Endothelial cell of umbilical vein (primary cell): ENCODE results near the gene CINP. TPM values are rescaled to one million over a fixed set of nuclear protein-coding genes. Genes with fewer than 3 reads are reported as not detected.

Source experiments
- BruUV-seq: library from RNA; stranded (reverse); fragments of 400-500 nt; replicated peaks from 2 replicates; lab custom pipeline; 2021; lab: Mats Ljungman, UMichigan
- CTCF ChIA-PET: fragments of 300-600, 350-600 bp; sonication (Branson Sonifier 250); formaldehyde crosslinking; loops from one replicate; lab custom pipeline; 2021; ENCODE audit warnings: antibody characterized with exemption, inconsistent platforms; lab: Charles Lee
- POLR2A ChIA-PET: fragments of 300-600, 350-600 bp; sonication (Branson Sonifier 250); formaldehyde crosslinking; loops from one replicate; lab custom pipeline; 2021; ENCODE audit warnings: antibody characterized with exemption, inconsistent platforms; lab: Charles Lee
- DNase-seq: peaks from one replicate; pipeline ENCODE4 v3.0.0-alpha.2; 2011; ENCODE audit warnings: low read depth, low spot score
- FAIRE-seq: peaks from 2 replicates; lab custom pipeline; 2011; peaks lifted over from hg19 to GRCh38; lab: Jason Lieb, UNC
- H2AFZ ChIP-seq: 2 replicates; pipeline ENCODE4 v1.6.0; 2012; ENCODE audit warnings: low read depth, low read length, control low read depth, inconsistent platforms
- H3K27ac ChIP-seq: 2 replicates; pipeline ENCODE4 v1.5.1; 2011; ENCODE audit warnings: low read depth, mild to moderate bottlenecking, control low read depth, low read length, moderate library complexity; ENCODE audit not compliant: insufficient read depth
- H3K27me3 ChIP-seq, 2 experiments: 2 replicates each; pipeline versions ENCODE4 v1.6.0 to v1.6.1; 2011; ENCODE audit warnings: low read length in 2 of 2, mixed read lengths in 1 of 2; ENCODE audit not compliant: control insufficient read depth in 2 of 2, insufficient read depth in 2 of 2
- H3K36me3 ChIP-seq, 2 experiments: 2 replicates in 1 of 2; 3 replicates in 1 of 2; pipeline ENCODE4 v1.5.1; 2011; ENCODE audit warnings: low read length in 2 of 2, mild to moderate bottlenecking in 1 of 2, moderate library complexity in 1 of 2; ENCODE audit not compliant: control insufficient read depth in 2 of 2, insufficient read depth in 2 of 2; ENCODE audit errors: extremely low read depth in 1 of 2
- H3K4me1 ChIP-seq: 3 replicates; pipeline ENCODE4 v1.5.1; 2011; ENCODE audit warnings: mild to moderate bottlenecking, low read length; ENCODE audit not compliant: control insufficient read depth, insufficient read depth; ENCODE audit errors: extremely low read depth
- H3K4me2 ChIP-seq: 2 replicates; pipeline ENCODE4 v1.6.1; 2011; ENCODE audit warnings: low read length, control low read depth, mixed read lengths; ENCODE audit not compliant: insufficient read depth
- H3K4me3 ChIP-seq, 3 experiments: fragments of 200-600 bp in 1 of 3; sonication (generic), shearing (Covaris generic) in 1 of 3; replicated peaks in 1 of 3; 2 replicates each; pipeline ENCODE4 v1.5.1; 2011 to 2016; ENCODE audit warnings: control low read depth in 3 of 3, low read length in 3 of 3, mild to moderate bottlenecking in 2 of 3, inconsistent platforms in 1 of 3, low read depth in 1 of 3, moderate library complexity in 1 of 3; ENCODE audit not compliant: insufficient read depth in 1 of 3
- H3K79me2 ChIP-seq: 2 replicates; pipeline ENCODE4 v1.6.0; 2012; ENCODE audit warnings: low read length, inconsistent platforms; ENCODE audit not compliant: control insufficient read depth, insufficient read depth
- H3K9ac ChIP-seq: replicated peaks from 2 replicates; pipeline ENCODE3; 2011; ENCODE audit warnings: low read length, control low read depth; ENCODE audit not compliant: insufficient read depth; ENCODE audit errors: extremely low read depth
- H3K9me1 ChIP-seq: replicated peaks from 3 replicates; pipeline ENCODE4 v1.6.0; 2011; ENCODE audit warnings: mild to moderate bottlenecking, low read length; ENCODE audit not compliant: control insufficient read depth, insufficient read depth; ENCODE audit errors: extremely low read depth
- H3K9me3 ChIP-seq: replicated peaks from 2 replicates; pipeline ENCODE4 v1.5.1; 2012; ENCODE audit warnings: low read length, inconsistent platforms; ENCODE audit not compliant: control insufficient read depth, insufficient read depth
- H4K20me1 ChIP-seq: replicated peaks from 2 replicates; pipeline ENCODE3; 2011; ENCODE audit warnings: mild to moderate bottlenecking, low read length; ENCODE audit not compliant: control insufficient read depth, insufficient read depth; ENCODE audit errors: extremely low read depth
- CTCF ChIP-seq, 2 donors: IDR thresholded peaks; 1 replicate in 1 of 2; 2 replicates in 1 of 2; pipeline ENCODE4 v1.5.1; 2011; ENCODE audit warnings: low read length in 2 of 2, mild to moderate bottlenecking in 2 of 2, moderate library complexity in 2 of 2, control low read depth in 1 of 2, inconsistent platforms in 1 of 2, low read depth in 1 of 2; ENCODE audit not compliant: insufficient read depth in 1 of 2; ENCODE audit errors: extremely low read depth in 1 of 2
- EZH2 ChIP-seq: IDR thresholded peaks from 2 replicates; pipeline ENCODE4 v1.6.1; 2012; ENCODE audit warnings: borderline replicate concordance, low read depth, mild to moderate bottlenecking, moderate library complexity, low read length, inconsistent platforms; ENCODE audit not compliant: severe bottlenecking
- FOS ChIP-seq: IDR thresholded peaks from 2 replicates; pipeline ENCODE4 v1.6.1; 2011; ENCODE audit warnings: mild to moderate bottlenecking, low read length, moderate library complexity, borderline replicate concordance; ENCODE audit not compliant: insufficient read depth
- GATA2 ChIP-seq: IDR thresholded peaks from 2 replicates; pipeline ENCODE4 v1.7.0; 2011; ENCODE audit warnings: low read depth, mild to moderate bottlenecking, moderate library complexity, mixed read lengths, low read length; ENCODE audit not compliant: insufficient read length, insufficient read depth
- JUN ChIP-seq: IDR thresholded peaks from 2 replicates; pipeline ENCODE4 v1.6.1; 2011; ENCODE audit warnings: borderline replicate concordance, low read depth; ENCODE audit not compliant: insufficient read length, insufficient read depth
- MAX ChIP-seq: IDR thresholded peaks from 2 replicates; pipeline ENCODE4 v1.6.1; 2011; ENCODE audit not compliant: insufficient read depth, insufficient read length
- MYC ChIP-seq: IDR thresholded peaks from one replicate; pipeline ENCODE4 v1.6.1; 2011; ENCODE audit warnings: mild to moderate bottlenecking, low read depth, low read length
- POLR2A ChIP-seq: IDR thresholded peaks from 2 replicates; pipeline ENCODE4 v1.6.1; 2012; ENCODE audit warnings: low read depth, mild to moderate bottlenecking, control low read depth, low read length
- POLR2AphosphoS5 ChIP-seq: IDR thresholded peaks from 2 replicates; pipeline ENCODE4 v1.6.1; 2012; ENCODE audit warnings: low read depth, mild to moderate bottlenecking, control low read depth, low read length, moderate library complexity; ENCODE audit not compliant: insufficient read depth
- dilution Hi-C: fragments of 300-500 bp; cut with MboI; formaldehyde crosslinking; loops from one replicate; pipeline ENCODE4 v1.15.0; 2019; ENCODE audit warnings: low sequenced_read_pairs; ENCODE audit not compliant: extremely low pct_ligation_motif_present
- intact Hi-C: fragments of 100-400 bp; cut with micrococcal nuclease; formaldehyde crosslinking; loops from one replicate; pipeline ENCODE4 v1.10.0; 2022
- polyA plus RNA-seq, 4 experiments: library from polyadenylated mRNA; depleted of rRNA in 3 of 4; stranded (reverse) in 3 of 4; unstranded in 1 of 4; fragments of >200 nt; gene quantifications; 2 replicates each; pipeline versions ENCODE4 v1.2.1 to v1.2.3, GENCODE V29; 2011 to 2012; ENCODE audit warnings: missing spikeins in 1 of 4
- total RNA-seq: library from RNA; stranded (reverse); gene quantifications from 2 replicates; pipeline ENCODE4 v1.2.3, GENCODE V29; 2021

The CINP gene
- total and polyA plus RNA-seq, 2 donors (not counting 3 experiments of a cell fraction or from before 2014, with no cell fraction given): 44.0 to 79.1 TPM

- dilution Hi-C loops (no loop called here), intact Hi-C loops (loop anchor here (10.0 kb wide), 1 partner anchor 141 kb away; the partner anchor contains the start of gene ANKRD9)
- Histone ChIP-seq H3K9me1 (no peaks in the 10 kb centered on the region), H4K20me1 (no peaks in the 10 kb centered on the region), H3K36me3 (no peaks in the 10 kb centered on the region), H3K79me2 (peaks cover 18% of the 10 kb centered on the region), H2AFZ (peak overlapping the region; percentile 59), H3K27me3 (no peaks in the 10 kb centered on the region), H3K27ac (peak overlapping the region; percentile 40), H3K9ac (peak overlapping the region; percentile 93), H3K4me2 (peak overlapping the region; percentile 78), H3K4me3 (peak overlapping the region; percentile 71 to 94 (median 94)), H3K4me1 (peaks cover 17% of the 10 kb centered on the region), H3K9me3 (no peaks in the 10 kb centered on the region)
- TF ChIP-seq FOS (no peak), POLR2A (peak; percentile 13), MAX (no peak), GATA2 (no peak)
- ChIA-PET CTCF (interaction anchor here (0.8 to 1.8 kb wide), 2 partner anchors 10 to 12 kb away, joined by 3 to 4 read pairs; no protein-coding TSS in a partner anchor), POLR2A (no interaction called here)
- DNase-seq (peak; percentile 56), FAIRE-seq (no peak)
- no TSS peak for BruUV-seq
These were observed 673 bp upstream of the CINP start for GRCh38 chr14:102363182-102363943.

- Histone ChIP-seq H4K20me1 (no peaks in the 10 kb centered on the region), H3K9me3 (no peaks in the 10 kb centered on the region), H3K9ac (peak overlapping the region; percentile 93), H3K27ac (peak overlapping the region; percentile 78), H3K27me3 (no peaks in the 10 kb centered on the region), H3K36me3 (peaks cover 0 to 2% of the 10 kb centered on the region in 2 experiments), H3K4me3 (peak overlapping the region; percentile 71 to 94 (median 94)), H3K4me1 (peaks cover 17% of the 10 kb centered on the region), H3K9me1 (no peaks in the 10 kb centered on the region), H2AFZ (peak overlapping the region; percentile 97), H3K79me2 (peaks cover 14% of the 10 kb centered on the region), H3K4me2 (peak overlapping the region; percentile 92)
- intact Hi-C loops (loop anchor here (1.0 to 10.0 kb wide), 3 partner anchors 11 to 143 kb away; partner anchors contain the start of gene ANKRD9), dilution Hi-C loops (no loop called here)
- DNase-seq (no peak), FAIRE-seq (no peak)
- BruUV-seq: no TSS peak
- ChIA-PET CTCF (interaction anchor here (0.6 to 1.8 kb wide), 3 partner anchors 8 to 77 kb away, joined by 3 to 4 read pairs (median 4); no protein-coding TSS in a partner anchor), POLR2A (interaction anchor here (0.5 kb wide), 1 partner anchor 250 kb away, joined by 3 read pairs; no protein-coding TSS in a partner anchor)
- TF ChIP-seq POLR2A: no peak
- no peak for TF ChIP-seq JUN
- no peak for TF ChIP-seq MAX
- TF ChIP-seq POLR2AphosphoS5: no peak
- no peak for TF ChIP-seq EZH2
- no peak for TF ChIP-seq CTCF (IDR thresholded peaks at IDR 0.05; ENCODE audit: extremely low read depth in 1 of 2, insufficient read depth in 1 of 2, low read depth in 1 of 2, low read length in 2 of 2)
- no peak for TF ChIP-seq MYC
- TF ChIP-seq GATA2: no peak
- TF ChIP-seq FOS: no peak
These were observed 606 bp downstream of the CINP start for GRCh38 chr14:102362084-102362483.
